Measurements from ENCODE around the gene NKX2-2.

Gene NKX2-2

GRCh38 chr20:21548390-21549035 is 34.6 kb upstream of the NKX2-2 start:
- Histone ChIP-seq H3K4me3 (ENCODE audit: low read length) (no peak overlapping the region), H3K4me1 (ENCODE audit: control insufficient read depth, insufficient read depth, low read length) (no peaks in the 10 kb centered on the region), H3K27me3 (ENCODE audit: control insufficient read depth, insufficient read depth, low read length) (no peaks in the 10 kb centered on the region), H3K27ac (ENCODE audit: low read length) (no peak overlapping the region), H3K9me3 (ENCODE audit: control insufficient read depth, insufficient read depth, low read length) (no peaks in the 10 kb centered on the region), H3K36me3 (ENCODE audit: control insufficient read depth, insufficient read depth, low read length) (no peaks in the 10 kb centered on the region)
- no CpG with 5 or more reads among the region's 8 CpGs for WGBS (ENCODE audit: insufficient coverage, insufficient read length)
- DNase-seq (ENCODE audit: low read depth, low spot score) = no peak

- Histone ChIP-seq H3K27ac (ENCODE audit: low read length) (no peak overlapping the region), H3K36me3 (ENCODE audit: control insufficient read depth, insufficient read depth, low read length) (no peaks in the 10 kb centered on the region), H3K4me3 (ENCODE audit: low read length) (no peak overlapping the region), H3K27me3 (ENCODE audit: control insufficient read depth, insufficient read depth, low read length) (no peaks in the 10 kb centered on the region), H3K4me1 (ENCODE audit: control insufficient read depth, insufficient read depth, low read length) (no peaks in the 10 kb centered on the region), H3K9me3 (ENCODE audit: control insufficient read depth, insufficient read depth, low read length) (no peaks in the 10 kb centered on the region)
- DNase-seq (ENCODE audit: low read depth, low spot score) = no peak
- no CpG with 5 or more reads among the region's 4 CpGs for WGBS (ENCODE audit: insufficient coverage, insufficient read length)
Measured at GRCh38 chr20:21546355-21546754, 32.5 kb upstream of the NKX2-2 start.

- no peaks in the 10 kb centered on the region for H3K36me3 ChIP-seq (ENCODE audit: control insufficient read depth, insufficient read depth, low read length)
- H3K9me3 ChIP-seq (ENCODE audit: control insufficient read depth, insufficient read depth, low read length) = no peaks in the 10 kb centered on the region
- H3K27me3 ChIP-seq (ENCODE audit: control insufficient read depth, insufficient read depth, low read length) = no peaks in the 10 kb centered on the region
- no peak overlapping the region for H3K27ac ChIP-seq (ENCODE audit: low read length)
- no peak for DNase-seq (ENCODE audit: low read depth, low spot score)
- H3K4me1 ChIP-seq (ENCODE audit: control insufficient read depth, insufficient read depth, low read length) = 0 out of 2 replicates have a peak, but pooled peaks cover 1% of the 10 kb centered on the region
- WGBS (ENCODE audit: insufficient coverage, insufficient read length) = 100% methylated on average over 1 of the region's 3 CpGs
- H3K4me3 ChIP-seq (ENCODE audit: low read length) = no peak overlapping the region
Measured at GRCh38 chr20:21539512-21539911, 25.6 kb upstream of the NKX2-2 start.

- WGBS (ENCODE audit: insufficient coverage, insufficient read length) = no CpG with 5 or more reads among the region's 2 CpGs
- DNase-seq (ENCODE audit: low read depth, low spot score) = no peak
- no peaks in the 10 kb centered on the region for H3K27me3 ChIP-seq (ENCODE audit: control insufficient read depth, insufficient read depth, low read length)
Measured at GRCh38 chr20:21534886-21535285, 21.0 kb upstream of the NKX2-2 start.

GRCh38 chr20:21534453-21534852 is 20.6 kb upstream of the NKX2-2 start:
- H3K27me3 ChIP-seq (ENCODE audit: control insufficient read depth, insufficient read depth, low read length) = no peaks in the 10 kb centered on the region
- no CpG with 5 or more reads among the region's 2 CpGs for WGBS (ENCODE audit: insufficient coverage, insufficient read length)
- H3K9me3 ChIP-seq (ENCODE audit: control insufficient read depth, insufficient read depth, low read length) = no peaks in the 10 kb centered on the region
- H3K36me3 ChIP-seq (ENCODE audit: control insufficient read depth, insufficient read depth, low read length) = no peaks in the 10 kb centered on the region
- H3K4me1 ChIP-seq (ENCODE audit: control insufficient read depth, insufficient read depth, low read length) = 0 out of 2 replicates have a peak, but pooled peaks cover 1% of the 10 kb centered on the region
- no peak overlapping the region for H3K4me3 ChIP-seq (ENCODE audit: low read length)
- DNase-seq (ENCODE audit: low read depth, low spot score) = no peak
- no peak overlapping the region for H3K27ac ChIP-seq (ENCODE audit: low read length)

More at GRCh38 chr20:21534886-21535285, 21.0 kb upstream of the NKX2-2 start:
- Histone ChIP-seq H3K36me3 (ENCODE audit: control insufficient read depth, insufficient read depth, low read length) (no peaks in the 10 kb centered on the region), H3K4me3 (ENCODE audit: low read length) (no peak overlapping the region), H3K9me3 (ENCODE audit: control insufficient read depth, insufficient read depth, low read length) (no peaks in the 10 kb centered on the region), H3K27ac (ENCODE audit: low read length) (no peak overlapping the region), H3K4me1 (ENCODE audit: control insufficient read depth, insufficient read depth, low read length) (0 out of 2 replicates have a peak, but pooled peaks cover 1% of the 10 kb centered on the region)

GRCh38 chr20:21529863-21530262 is 16.0 kb upstream of the NKX2-2 start:
- Histone ChIP-seq H3K4me1 (ENCODE audit: control insufficient read depth, insufficient read depth, low read length) (0 out of 2 replicates have a peak, but pooled peaks cover 1% of the 10 kb centered on the region), H3K27me3 (ENCODE audit: control insufficient read depth, insufficient read depth, low read length) (peaks cover 8% of the 10 kb centered on the region), H3K4me3 (ENCODE audit: low read length) (no peak overlapping the region), H3K36me3 (ENCODE audit: control insufficient read depth, insufficient read depth, low read length) (no peaks in the 10 kb centered on the region), H3K9me3 (ENCODE audit: control insufficient read depth, insufficient read depth, low read length) (no peaks in the 10 kb centered on the region), H3K27ac (ENCODE audit: low read length) (no peak overlapping the region)
- no CpG with 5 or more reads among the region's 6 CpGs for WGBS (ENCODE audit: insufficient coverage, insufficient read length)
- no peak for DNase-seq (ENCODE audit: low read depth, low spot score)

GRCh38 chr20:21528870-21529269 is 15.0 kb upstream of the NKX2-2 start:
- Histone ChIP-seq H3K36me3 (ENCODE audit: control insufficient read depth, insufficient read depth, low read length) (no peaks in the 10 kb centered on the region), H3K4me3 (ENCODE audit: low read length) (no peak overlapping the region), H3K27ac (ENCODE audit: low read length) (no peak overlapping the region), H3K27me3 (ENCODE audit: control insufficient read depth, insufficient read depth, low read length) (peaks cover 18% of the 10 kb centered on the region), H3K9me3 (ENCODE audit: control insufficient read depth, insufficient read depth, low read length) (no peaks in the 10 kb centered on the region), H3K4me1 (ENCODE audit: control insufficient read depth, insufficient read depth, low read length) (peaks cover 1% of the 10 kb centered on the region; the same call in 1 of the 2 replicates)
- DNase-seq (ENCODE audit: low read depth, low spot score) = no peak
- WGBS (ENCODE audit: insufficient coverage, insufficient read length) = no CpG with 5 or more reads among the region's 5 CpGs

GRCh38 chr20:21527908-21528307 is 14.0 kb upstream of the NKX2-2 start:
- DNase-seq (ENCODE audit: low read depth, low spot score) = no peak
- Histone ChIP-seq H3K4me1 (ENCODE audit: control insufficient read depth, insufficient read depth, low read length) (peaks cover 1% of the 10 kb centered on the region; the same call in 1 of the 2 replicates), H3K4me3 (ENCODE audit: low read length) (no peak overlapping the region), H3K27ac (ENCODE audit: low read length) (no peak overlapping the region), H3K27me3 (ENCODE audit: control insufficient read depth, insufficient read depth, low read length) (peaks cover 27% of the 10 kb centered on the region), H3K9me3 (ENCODE audit: control insufficient read depth, insufficient read depth, low read length) (no peaks in the 10 kb centered on the region), H3K36me3 (ENCODE audit: control insufficient read depth, insufficient read depth, low read length) (no peaks in the 10 kb centered on the region)
- no CpG with 5 or more reads among the region's 5 CpGs for WGBS (ENCODE audit: insufficient coverage, insufficient read length)

GRCh38 chr20:21526776-21527175 is 12.9 kb upstream of the NKX2-2 start:
- Histone ChIP-seq H3K4me1 (ENCODE audit: control insufficient read depth, insufficient read depth, low read length) (peaks cover 1% of the 10 kb centered on the region), H3K27ac (ENCODE audit: low read length) (no peak overlapping the region), H3K36me3 (ENCODE audit: control insufficient read depth, insufficient read depth, low read length) (no peaks in the 10 kb centered on the region), H3K9me3 (ENCODE audit: control insufficient read depth, insufficient read depth, low read length) (no peaks in the 10 kb centered on the region), H3K4me3 (ENCODE audit: low read length) (no peak overlapping the region), H3K27me3 (ENCODE audit: control insufficient read depth, insufficient read depth, low read length) (peaks cover 37% of the 10 kb centered on the region)
- DNase-seq (ENCODE audit: low read depth, low spot score) = no peak

- Histone ChIP-seq H3K4me1 (ENCODE audit: control insufficient read depth, insufficient read depth, low read length) (no peaks in the 10 kb centered on the region; the same call in none of the 2 replicates), H3K36me3 (ENCODE audit: control insufficient read depth, insufficient read depth, low read length) (no peaks in the 10 kb centered on the region), H3K27ac (ENCODE audit: low read length) (no peak overlapping the region), H3K27me3 (ENCODE audit: control insufficient read depth, insufficient read depth, low read length) (peaks cover 65% of the 10 kb centered on the region), H3K9me3 (ENCODE audit: control insufficient read depth, insufficient read depth, low read length) (no peaks in the 10 kb centered on the region), H3K4me3 (ENCODE audit: low read length) (no peak overlapping the region)
- no CpG with 5 or more reads among the region's 2 CpGs for WGBS (ENCODE audit: insufficient coverage, insufficient read length)
- DNase-seq (ENCODE audit: low read depth, low spot score) = no peak
Measured at GRCh38 chr20:21523895-21524294, 10.0 kb upstream of the NKX2-2 start.

GRCh38 chr20:21523281-21523868 is 9.5 kb upstream of the NKX2-2 start:
- Histone ChIP-seq H3K27me3 (ENCODE audit: control insufficient read depth, insufficient read depth, low read length) (peaks cover 71% of the 10 kb centered on the region), H3K4me3 (ENCODE audit: low read length) (no peak overlapping the region; the same call in 1 of the 2 replicates), H3K9me3 (ENCODE audit: control insufficient read depth, insufficient read depth, low read length) (no peaks in the 10 kb centered on the region), H3K36me3 (ENCODE audit: control insufficient read depth, insufficient read depth, low read length) (no peaks in the 10 kb centered on the region), H3K4me1 (ENCODE audit: control insufficient read depth, insufficient read depth, low read length) (no peaks in the 10 kb centered on the region; the same call in none of the 2 replicates), H3K27ac (ENCODE audit: low read length) (no peak overlapping the region)
- no peak for DNase-seq (ENCODE audit: low read depth, low spot score)
- WGBS (ENCODE audit: insufficient coverage, insufficient read length) = no CpG with 5 or more reads among the region's 19 CpGs

Data from iPS DF 6.9 (cell line).